GM12878 (cell line): ENCODE data around the gene PTAFR. TPM values are rescaled to one million over a fixed set of nuclear protein-coding genes. Genes with fewer than 3 reads are reported as not detected.

Experiments
- ASH2L ChIP-seq: fragments of 300-600, 200-600 bp; sonication (generic); IDR thresholded peaks from 2 replicates; pipeline ENCODE4 v1.6.1; 2017; ENCODE audit warnings: low read depth, mild to moderate bottlenecking, borderline replicate concordance
- CBX5 ChIP-seq: sonication (generic); IDR thresholded peaks from 2 replicates; pipeline ENCODE4 v1.6.1; 2016; ENCODE audit warnings: low read depth, moderate library complexity, mild to moderate bottlenecking, inconsistent platforms
- CREB1 ChIP-seq: IDR thresholded peaks from 2 replicates; pipeline ENCODE4 v1.6.1; 2012; ENCODE audit warnings: low read depth, mild to moderate bottlenecking, inconsistent platforms
- E2F4 ChIP-seq: IDR thresholded peaks from 2 replicates; pipeline ENCODE4 v1.6.1; 2012; ENCODE audit warnings: low read depth, low read length, improper control_type of control experiment
- EED ChIP-seq: sonication (generic); IDR thresholded peaks from 2 replicates; pipeline ENCODE4 v1.6.1; 2016; ENCODE audit warnings: antibody characterized with exemption, low read depth
- ESRRA ChIP-seq: IDR thresholded peaks from 2 replicates; pipeline ENCODE4 v1.6.1; 2012; ENCODE audit warnings: mild to moderate bottlenecking, low read length, improper control_type of control experiment
- HDAC2 ChIP-seq: fragments of 200-600 bp; sonication (generic); IDR thresholded peaks from 2 replicates; pipeline ENCODE4 v1.6.1; 2017
- MTA2 ChIP-seq: fragments of 450-650 bp; IDR thresholded peaks from 2 replicates; pipeline ENCODE4 v1.6.1; 2016; ENCODE audit warnings: low read depth, mild to moderate bottlenecking, moderate library complexity
- MYC ChIP-seq: IDR thresholded peaks from 2 replicates; pipeline ENCODE4 v1.6.1; 2011; ENCODE audit warnings: mild to moderate bottlenecking, low read length, moderate library complexity, inconsistent platforms; ENCODE audit not compliant: insufficient read depth, insufficient replicate concordance, insufficient read length, severe bottlenecking
- NR2C1 ChIP-seq: fragments of 450-650 bp; IDR thresholded peaks from 2 replicates; pipeline ENCODE4 v1.6.1; 2017; ENCODE audit warnings: antibody characterized with exemption, mild to moderate bottlenecking, moderate library complexity
- PML ChIP-seq: IDR thresholded peaks from 2 replicates; pipeline ENCODE4 v1.6.1; 2012; ENCODE audit warnings: low read length, inconsistent platforms
- RCOR1 ChIP-seq: conservative IDR thresholded peaks from 2 replicates; pipeline ENCODE4 v1.6.1; 2012; ENCODE audit warnings: low read depth, low read length, improper control_type of control experiment
- RELA ChIP-seq: fragments of 450-650 bp; IDR thresholded peaks from 2 replicates; pipeline ENCODE4 v1.8.0; 2014; ENCODE audit warnings: borderline replicate concordance; ENCODE audit not compliant: partially characterized antibody
- SKIL ChIP-seq: fragments of 450-650 bp; IDR thresholded peaks from 2 replicates; pipeline ENCODE4 v1.6.1; 2017; ENCODE audit warnings: mild to moderate bottlenecking, low read depth, inconsistent platforms; ENCODE audit not compliant: poor library complexity, severe bottlenecking
- SPI1 ChIP-seq: IDR thresholded peaks from 2 replicates; pipeline ENCODE4 v1.6.1; 2011; ENCODE audit warnings: low read depth, mild to moderate bottlenecking, low read length, moderate library complexity, borderline replicate concordance; ENCODE audit not compliant: insufficient read depth
- SRF ChIP-seq, 2 experiments: IDR thresholded peaks; 2 replicates each; pipeline ENCODE4 v1.6.1; 2011; ENCODE audit warnings: low read depth in 2 of 2, low read length in 2 of 2, mild to moderate bottlenecking in 1 of 2, moderate library complexity in 1 of 2
- STAT1 ChIP-seq: fragments of 450-650 bp; conservative IDR thresholded peaks from 2 replicates; pipeline ENCODE4 v1.6.1; 2014; ENCODE audit warnings: antibody characterized with exemption, mild to moderate bottlenecking
- TBL1XR1 ChIP-seq: IDR thresholded peaks from 2 replicates; pipeline ENCODE4 v1.6.1; 2012; ENCODE audit warnings: low read depth, low read length, improper control_type of control experiment
- WRNIP1 ChIP-seq: IDR thresholded peaks from 2 replicates; pipeline ENCODE4 v1.6.1; 2011; ENCODE audit warnings: low read depth, low read length, improper control_type of control experiment, borderline replicate concordance
- ZBTB40 ChIP-seq: fragments of 450-650 bp; IDR thresholded peaks from 2 replicates; pipeline ENCODE4 v1.6.1; 2016; ENCODE audit warnings: mild to moderate bottlenecking, moderate library complexity, borderline replicate concordance
- polyA plus RNA-seq, 11 experiments: library from polyadenylated mRNA; depleted of rRNA in 4 of 11; unstranded in 6 of 11; stranded (reverse) in 5 of 11; fragments of >200 nt; fragmentation: Nextera tagmentation in 4 of 11; fragmentation: Illumina TruSeq in 1 of 11; extraction: Ambion mirVana in 4 of 11; extraction: Trizol in 1 of 11; gene quantifications; 1 replicate in 1 of 11; 2 replicates in 10 of 11; pipeline versions ENCODE4 v1.2.1 to v1.2.3, GENCODE V29; 2011 to 2016; ENCODE audit warnings: inconsistent platforms in 2 of 11, missing spikeins in 2 of 11, low read depth in 1 of 11
- total RNA-seq, 4 experiments: library from RNA; depleted of rRNA in 3 of 4; stranded (reverse); fragments of >200 nt in 3 of 4; fragmentation: Illumina TruSeq in 1 of 4; extraction: Trizol in 1 of 4; gene quantifications; 2 replicates each; pipeline versions ENCODE4 v1.2.1 to v1.2.3, GENCODE V29; 2013 to 2021

The PTAFR gene
- total and polyA plus RNA-seq, 10 of the 15 experiments (the other 5 are each of a cell fraction or from before 2014, with no cell fraction given), result 17.5 to 251 (median 27.7) TPM

GRCh38 chr1:28172713-28173150 lies 3.8 kb downstream of the PTAFR start (continued):
- TF ChIP-seq RCOR1 (peak; percentile 90), E2F4 (no peak), STAT1 (no peak), TBL1XR1 (peak; percentile 93), PML (0 out of 2 replicates have a peak, but pooled peaks have one; percentile 60), ASH2L (no peak), WRNIP1 (no peak), SPI1 (peak; percentile 99), CBX5 (peak; percentile 76; the same call in 1 of the 2 replicates), ESRRA (no peak; the same call in 1 of the 2 replicates), HDAC2 (no peak), CREB1 (peak; percentile 67), MYC (no peak), MTA2 (peak; percentile 92), RELA (peak; percentile 47), SKIL (peak; percentile 95), NR2C1 (no peak), ZBTB40 (no peak; the same call in 1 of the 2 replicates), SRF (IDR thresholded peaks at IDR 0.05; ENCODE audit: low read depth in 2 of 2, low read length in 2 of 2) (no peak), EED (peak; percentile 100)
